ENCODE measurements around the gene FNDC3B. TPM values are rescaled to one million over a fixed set of nuclear protein-coding genes. Genes with fewer than 3 reads are reported as not detected.
"Not testable (repeated sequence)": the region's sequence is repeated elsewhere in the genome, so short reads cannot be mapped to it uniquely, and the experiment has no call there.

Gene FNDC3B
- total RNA-seq, 1 donor from 2014 or later: 38.1 TPM

GRCh38 chr3:172253200-172253599 lies 213.8 kb downstream of the FNDC3B start:
- intact Hi-C loops (cut with micrococcal nuclease): no loop called here

GRCh38 chr3:172254542-172254941 lies 215.2 kb downstream of the FNDC3B start:
- intact Hi-C loops (cut with micrococcal nuclease): no loop called here

GRCh38 chr3:172255321-172255720 lies 215.9 kb downstream of the FNDC3B start:
- intact Hi-C loops (cut with micrococcal nuclease): not testable (repeated sequence)

GRCh38 chr3:172256101-172256734 lies 216.8 kb downstream of the FNDC3B start:
- intact Hi-C loops (cut with micrococcal nuclease): no loop called here

- intact Hi-C loops (cut with micrococcal nuclease): no loop called here
These were observed 218.4 kb downstream of the FNDC3B start for GRCh38 chr3:172257648-172258400.

GRCh38 chr3:172258624-172259023 lies 219.2 kb downstream of the FNDC3B start:
- intact Hi-C loops (cut with micrococcal nuclease): no loop called here

- intact Hi-C loops (cut with micrococcal nuclease): no loop called here
These were observed 219.7 kb downstream of the FNDC3B start for GRCh38 chr3:172259111-172259541.

GRCh38 chr3:172259726-172260248 lies 220.4 kb downstream of the FNDC3B start:
- intact Hi-C loops (cut with micrococcal nuclease): no loop called here

- intact Hi-C loops (cut with micrococcal nuclease): no loop called here
These were observed 221.0 kb downstream of the FNDC3B start for GRCh38 chr3:172260381-172260780.

- intact Hi-C loops (cut with micrococcal nuclease): no loop called here
These were observed 221.7 kb downstream of the FNDC3B start for GRCh38 chr3:172261054-172261453.

- intact Hi-C loops (cut with micrococcal nuclease): no loop called here
These were observed 223.7 kb downstream of the FNDC3B start for GRCh38 chr3:172262991-172263608.

GRCh38 chr3:172263781-172264486 lies 224.6 kb downstream of the FNDC3B start:
- intact Hi-C loops (cut with micrococcal nuclease): no loop called here

- intact Hi-C loops (cut with micrococcal nuclease): no loop called here
These were observed 226.7 kb downstream of the FNDC3B start for GRCh38 chr3:172266103-172266502.

- intact Hi-C loops (cut with micrococcal nuclease): no loop called here
These were observed 229.0 kb downstream of the FNDC3B start for GRCh38 chr3:172268425-172268824.

- intact Hi-C loops (cut with micrococcal nuclease): no loop called here
These were observed 229.5 kb downstream of the FNDC3B start for GRCh38 chr3:172268868-172269267.

- intact Hi-C loops (cut with micrococcal nuclease): no loop called here
These were observed 231.3 kb downstream of the FNDC3B start for GRCh38 chr3:172270557-172271166.

GRCh38 chr3:172271386-172271976 lies 232.1 kb downstream of the FNDC3B start:
- intact Hi-C loops (cut with micrococcal nuclease): no loop called here

GRCh38 chr3:172272698-172273097 lies 233.3 kb downstream of the FNDC3B start:
- intact Hi-C loops (cut with micrococcal nuclease): no loop called here

- intact Hi-C loops (cut with micrococcal nuclease): no loop called here
These were observed 234.0 kb downstream of the FNDC3B start for GRCh38 chr3:172273378-172273777.

GRCh38 chr3:172274906-172275305 lies 235.5 kb downstream of the FNDC3B start:
- intact Hi-C loops (cut with micrococcal nuclease): loop anchor here (5.0 kb wide), 1 partner anchor 238 kb away; the partner anchor contains the start of gene FNDC3B

- intact Hi-C loops (cut with micrococcal nuclease): loop anchor here (5.0 kb wide), 1 partner anchor 238 kb away; the partner anchor contains the start of gene FNDC3B
These were observed 236.2 kb downstream of the FNDC3B start for GRCh38 chr3:172275586-172275985.
